Heart right ventricle (tissue), 16 donors: ENCODE data around the gene ATP2B3. TPM values are rescaled to one million over a fixed set of nuclear protein-coding genes. Genes with fewer than 3 reads are reported as not detected.

Source experiments
- ATAC-seq, 8 donors: fragments of 200-7000 bp; cut with Tn5 transposase; one replicate each; pipeline ENCODE4 v1.9.1; 2020; ENCODE audit warnings: mild to moderate bottlenecking in 8 of 8, moderate library complexity in 8 of 8, moderate number of reproducible peaks in 1 of 8
- DNase-seq, 2 donors: peaks; one replicate each; pipeline ENCODE4 v3.0.0-alpha.2; 2020
- H3K27ac ChIP-seq, 10 donors: fragments of 200-600 bp; sonication (generic) in 2 of 10; one replicate each; pipeline versions ENCODE4 v1.5.0 to v1.8.0; 2020 to 2022; ENCODE audit warnings: mild to moderate bottlenecking in 3 of 10
- H3K27me3 ChIP-seq, 7 donors: fragments of 200-600 bp; one replicate each; pipeline ENCODE4 v1.8.0; 2021 to 2022; ENCODE audit warnings: mild to moderate bottlenecking in 2 of 7
- H3K36me3 ChIP-seq, 9 donors: fragments of 200-600 bp; sonication (generic) in 1 of 9; one replicate each; pipeline versions ENCODE4 v1.5.0 to v1.8.0; 2020 to 2022; ENCODE audit warnings: mild to moderate bottlenecking in 2 of 9
- H3K4me1 ChIP-seq, 9 donors: fragments of 200-600 bp; sonication (generic) in 1 of 9; one replicate each; pipeline versions ENCODE4 v1.5.0 to v1.8.0; 2020 to 2022; ENCODE audit warnings: mild to moderate bottlenecking in 4 of 9
- H3K4me3 ChIP-seq, 10 donors: fragments of 200-600 bp; sonication (generic) in 2 of 10; one replicate each; pipeline versions ENCODE4 v1.5.0 to v1.8.0; 2020 to 2022; ENCODE audit warnings: mild to moderate bottlenecking in 7 of 10, moderate library complexity in 2 of 10
- H3K9me3 ChIP-seq, 11 donors: fragments of 200-600 bp in 10 of 11; sonication (generic) in 2 of 11; one replicate each; pipeline versions ENCODE4 v1.5.0 to v1.8.0; 2013 to 2022; ENCODE audit warnings: mild to moderate bottlenecking in 2 of 11, control low read depth in 1 of 11, moderate library complexity in 1 of 11
- WGBS, 2 donors: extraction: QIAGEN DNeasy Blood & Tissue Kit; methylation state at CpG; one replicate each; pipeline ENCODE4 v1.1.7; 2013; ENCODE audit warnings: inconsistent platforms in 1 of 2; 5-methylcytosine and 5-hydroxymethylcytosine counted together
- intact Hi-C, 10 donors: fragments of 100-400 bp; cut with DNase I; formaldehyde crosslinking; loops; one replicate each; pipeline versions ENCODE4 v1.11.1 to v1.14.2; 2022
- polyA plus RNA-seq, 2 donors: library from polyadenylated mRNA; stranded (reverse); fragments of 200-250 nt; gene quantifications; one replicate each; pipeline ENCODE4 v1.2.3, GENCODE V29; 2013
- total RNA-seq, 10 donors: library from RNA; stranded (reverse); fragmentation: NEBNext Ultra II Directional in 3 of 10; extraction: Animal tissue kit (Norgen Biotek cat#: 25700) in 3 of 10; gene quantifications; one replicate each; pipeline versions ENCODE4 v1.2.1 to v1.2.4, GENCODE V29; 2021 to 2023
- TF ChIP-seq, protein P1 (sequence below), 9 donors: fragments of 200-600 bp; sonication (generic) in 2 of 9; IDR thresholded peaks; one replicate each; pipeline versions ENCODE4 v1.5.0 to v1.8.0; 2021 to 2022; ENCODE audit warnings: antibody characterized with exemption in 9 of 9, mild to moderate bottlenecking in 5 of 9, moderate library complexity in 1 of 9
- donor health status: Arrhythmogenic right ventricular cardiomyopathy.
- donor health status: ischemic (EF 13 %, LVEDD 7.1; RV severe dilation, severe dysfunction).
- donor health status: healthy with polysubstance abuse.
- donor health status: DM: no; HTN: yes; CAD: no.
- donor health status: DM: no; HTN: no; CAD: no.
- donor health status: ischemic (EF 25% LVEDD 6.9; RV normal size, moderate dysfunction).
- donor health status: ischemic (EF 25% LVEDD 5.7; RV mildly dilated, moderate dysfunction).
- donor health status: healthy.
- donor health status: DM: yes; HTN: yes; CAD: no.
- donor health status: Ischemic cardiomyopathy.
- donor health status: ischemic (EF 35%, LVEDD 5.7; RV mildly dilated, moderate dysfunction).
- donor health status: nonischemic (EF 11% LVEDD 7.7; RV severe dilation, severe dysfunction).
- donor health status: DM: yes; HTN: yes; CAD: no.
- donor health status: PGD.
- donor health status: ischemic (EF 29% LVEDD 5.4; RV normal size, mild dysfunction).
- donor health status: nonischemic (EF 23%, LVEDD 6.1; RV moderate dilation, normal function).

Gene ATP2B3
- total and polyA plus RNA-seq, 12 donors: not detected

- intact Hi-C loops: loop anchor here in 3 of 10 donors (2.0 kb wide), 2 partner anchors 19 to 25 kb away; partner anchors contain the start of gene HAUS7 (in 2 of the 3)
- Histone ChIP-seq H3K4me3 (peak overlapping the region in 9 of 10 donors; percentile 29 to 58 (median 50)), H3K9me3 (no peaks in the 10 kb centered on the region), H3K27me3 (peaks cover 0 to 18% (median 0%) of the 10 kb centered on the region in 7 donors), H3K27ac (peak overlapping the region in 9 of 10 donors; percentile 52 to 81 (median 69)), H3K36me3 (no peaks in the 10 kb centered on the region), H3K4me1 (peaks cover 0 to 27% (median 5%) of the 10 kb centered on the region in 9 donors)
- ATAC-seq (peak in 7 of 8 donors; percentile 8 to 50 (median 30)), DNase-seq (peak in 1 of 2 donors; percentile 46)
- WGBS, 2 donors: 26 to 30% methylated on average over 16 to 17 of the region's 17 CpGs
- TF ChIP-seq, protein P1, sequence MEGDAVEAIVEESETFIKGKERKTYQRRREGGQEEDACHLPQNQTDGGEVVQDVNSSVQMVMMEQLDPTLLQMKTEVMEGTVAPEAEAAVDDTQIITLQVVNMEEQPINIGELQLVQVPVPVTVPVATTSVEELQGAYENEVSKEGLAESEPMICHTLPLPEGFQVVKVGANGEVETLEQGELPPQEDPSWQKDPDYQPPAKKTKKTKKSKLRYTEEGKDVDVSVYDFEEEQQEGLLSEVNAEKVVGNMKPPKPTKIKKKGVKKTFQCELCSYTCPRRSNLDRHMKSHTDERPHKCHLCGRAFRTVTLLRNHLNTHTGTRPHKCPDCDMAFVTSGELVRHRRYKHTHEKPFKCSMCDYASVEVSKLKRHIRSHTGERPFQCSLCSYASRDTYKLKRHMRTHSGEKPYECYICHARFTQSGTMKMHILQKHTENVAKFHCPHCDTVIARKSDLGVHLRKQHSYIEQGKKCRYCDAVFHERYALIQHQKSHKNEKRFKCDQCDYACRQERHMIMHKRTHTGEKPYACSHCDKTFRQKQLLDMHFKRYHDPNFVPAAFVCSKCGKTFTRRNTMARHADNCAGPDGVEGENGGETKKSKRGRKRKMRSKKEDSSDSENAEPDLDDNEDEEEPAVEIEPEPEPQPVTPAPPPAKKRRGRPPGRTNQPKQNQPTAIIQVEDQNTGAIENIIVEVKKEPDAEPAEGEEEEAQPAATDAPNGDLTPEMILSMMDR (IDR thresholded peaks at IDR 0.05): peak in 1 of 9 donors; percentile 1
These were observed 22.1 kb upstream of the ATP2B3 start for GRCh38 chrX:153495362-153495751.

GRCh38 chrX:153495903-153496589 is 21.4 kb upstream of the ATP2B3 start:
- intact Hi-C loops: loop anchor here in 3 of 10 donors (2.0 kb wide), 2 partner anchors 19 to 25 kb away; partner anchors contain the start of gene HAUS7 (in 2 of the 3)
- TF ChIP-seq, protein P1 (IDR thresholded peaks at IDR 0.05): no peak
- WGBS, 2 donors: 59 to 75% methylated on average over 15 to 18 of the region's 18 CpGs

GRCh38 chrX:153496590-153496959 is 20.9 kb upstream of the ATP2B3 start:
- H3K27me3 ChIP-seq: peaks cover 0 to 18% (median 0%) of the 10 kb centered on the region in 7 donors
- TF ChIP-seq, protein P1 (IDR thresholded peaks at IDR 0.05): no peak
- no peak for ATAC-seq
- H3K9me3 ChIP-seq: no peaks in the 10 kb centered on the region
- H3K4me3 ChIP-seq: peak overlapping the region in 9 of 10 donors; percentile 29 to 58 (median 50)
- intact Hi-C loops: no loop called here
- 32 to 36% methylated on average over 5 to 8 of the region's 8 CpGs for WGBS, 2 donors
- H3K4me1 ChIP-seq: peaks cover 0 to 26% (median 5%) of the 10 kb centered on the region in 9 donors
- DNase-seq: no peak
- H3K27ac ChIP-seq: peak overlapping the region in 8 of 10 donors; percentile 55 to 81 (median 70)
- H3K36me3 ChIP-seq: no peaks in the 10 kb centered on the region

More at GRCh38 chrX:153495903-153496589, 21.4 kb upstream of the ATP2B3 start:
- ATAC-seq (no peak), DNase-seq (no peak)
- peak overlapping the region; percentile 10 to 58 (median 50) for H3K4me3 ChIP-seq
- peaks cover 0 to 18% (median 0%) of the 10 kb centered on the region in 7 donors for H3K27me3 ChIP-seq
- H3K9me3 ChIP-seq: no peaks in the 10 kb centered on the region
- H3K36me3 ChIP-seq: no peaks in the 10 kb centered on the region
- H3K4me1 ChIP-seq: peaks cover 0 to 31% (median 5%) of the 10 kb centered on the region in 9 donors
- H3K27ac ChIP-seq: peak overlapping the region in 8 of 10 donors; percentile 55 to 81 (median 70)

- TF ChIP-seq, protein P1 (IDR thresholded peaks at IDR 0.05): no peak
- intact Hi-C loops: no loop called here
- 66 to 75% methylated on average over 6 to 7 of the region's 7 CpGs for WGBS, 2 donors
- H3K9me3 ChIP-seq: no peaks in the 10 kb centered on the region
- H3K4me3 ChIP-seq: peak overlapping the region in 7 of 10 donors; percentile 10 to 54 (median 33)
- H3K27me3 ChIP-seq: peaks cover 0 to 18% (median 0%) of the 10 kb centered on the region in 7 donors
- H3K36me3 ChIP-seq: no peaks in the 10 kb centered on the region
- H3K27ac ChIP-seq: no peak overlapping the region
- no peak for DNase-seq
- ATAC-seq: no peak
- peaks cover 0 to 26% (median 0%) of the 10 kb centered on the region in 9 donors for H3K4me1 ChIP-seq
These were observed 19.0 kb upstream of the ATP2B3 start for GRCh38 chrX:153498453-153498852.
